Psoas muscle (tissue), 8 donors: ENCODE measurements around the gene TAS2R8. TPM values are rescaled to one million over a fixed set of nuclear protein-coding genes. Genes with fewer than 3 reads are reported as not detected.

Source experiments
- ATAC-seq, 4 donors: fragments of 200-7000 bp; cut with Tn5 transposase; one replicate each; pipeline ENCODE4 v1.9.1; 2020; ENCODE audit warnings: moderate library complexity in 3 of 4, mild to moderate bottlenecking in 2 of 4
- DNase-seq, 2 donors: peaks; one replicate each; pipeline ENCODE4 v3.0.0-alpha.2; 2020
- H3K27ac ChIP-seq: fragments of 200-600 bp; one replicate; pipeline ENCODE4 v1.8.0; 2022
- H3K27me3 ChIP-seq, 3 donors: fragments of 200-600 bp in 1 of 3; one replicate each; pipeline versions ENCODE4 v1.6.1 to v1.8.0; 2013 to 2022; ENCODE audit warnings: low read length in 2 of 3, mild to moderate bottlenecking in 2 of 3, moderate library complexity in 1 of 3; ENCODE audit not compliant: insufficient read depth in 3 of 3
- H3K36me3 ChIP-seq, 2 donors: fragments of 200-600 bp in 1 of 2; one replicate each; pipeline versions ENCODE4 v1.6.1 to v1.8.0; 2013 to 2022; ENCODE audit warnings: low read depth in 1 of 2, mild to moderate bottlenecking in 1 of 2, moderate library complexity in 1 of 2; ENCODE audit not compliant: insufficient read depth in 1 of 2
- H3K4me1 ChIP-seq: fragments of 200-600 bp; one replicate; pipeline ENCODE4 v1.8.0; 2022
- H3K4me3 ChIP-seq: fragments of 200-600 bp; one replicate; pipeline ENCODE4 v1.8.0; 2022; ENCODE audit warnings: mild to moderate bottlenecking
- H3K9me3 ChIP-seq: fragments of 200-600 bp; one replicate; pipeline ENCODE4 v1.8.0; 2022
- CTCF ChIP-seq: fragments of 200-600 bp; IDR thresholded peaks from one replicate; pipeline ENCODE4 v1.8.0; 2022; ENCODE audit warnings: antibody characterized with exemption
- WGBS, 3 donors: extraction: QIAGEN DNeasy Blood & Tissue Kit; methylation state at CpG; one replicate each; pipeline versions ENCODE4 v1.1.6 to v1.1.7; 2013; 5-methylcytosine and 5-hydroxymethylcytosine counted together
- intact Hi-C, 2 donors: fragments of 100-400 bp; cut with DNase I; formaldehyde crosslinking; loops; one replicate each; pipeline versions ENCODE4 v1.11.0 to v1.14.2; 2022
- polyA plus RNA-seq, 3 donors: library from polyadenylated mRNA; stranded (reverse); fragments of 200-250 nt; gene quantifications; one replicate each; pipeline ENCODE4 v1.2.3, GENCODE V29; 2013
- total RNA-seq, 4 donors: library from RNA; stranded (reverse); fragmentation: NEBNext Ultra II Directional in 2 of 4; extraction: Animal tissue kit (Norgen Biotek cat#: 25700) in 2 of 4; gene quantifications; one replicate each; pipeline versions ENCODE4 v1.2.1 to v1.2.4, GENCODE V29; 2021 to 2023
- donor health status: healthy with polysubstance abuse.
- donor health status: DM: no; HTN: no; CAD: no; lungs with moderate emphysema.
- donor health status: Bipolar disorder and iron deficiency.
- donor health status: healthy.
- donor health status: DM: yes; HTN: yes; CAD: no.
- donor health status: DM: no; HTN: no; CAD: no.
- donor health status: DM: no; HTN: no; CAD: no.
- donor health status: DM: yes; HTN: yes; CAD: no.

The TAS2R8 gene
- total and polyA plus RNA-seq, 7 donors: not detected

- Histone ChIP-seq H3K4me3 (no peak within 1 kb of the TSS), H3K9me3 (no peaks in the 10 kb centered on the region), H3K27ac (no peak within 1 kb of the TSS), H3K36me3 (peaks cover 0 to 21% of the 10 kb centered on the region in 2 donors), H3K4me1 (no peaks in the 10 kb centered on the region), H3K27me3 (no peaks in the 10 kb centered on the region)
- intact Hi-C loops: no loop called here
- no peak for DNase-seq
- 94 to 98% (median 95%) methylated on average over 4 of the region's 4 CpGs for WGBS, 3 donors
- ATAC-seq: no peak
- TF ChIP-seq CTCF: no peak
These were observed 42.4 kb upstream of the TAS2R8 start, which contains the start of gene PRR4 for GRCh38 chr12:10849425-10849878. Gene PRR4 (minus strand): TSS chr12:10849475. CDS start chr12:10849437, 38 bp downstream.

- intact Hi-C loops: no loop called here
- Histone ChIP-seq H3K27me3 (no peaks in the 10 kb centered on the region), H3K9me3 (no peaks in the 10 kb centered on the region), H3K4me3 (no peak overlapping the region), H3K36me3 (peaks cover 0 to 21% of the 10 kb centered on the region in 2 donors), H3K27ac (no peak overlapping the region), H3K4me1 (no peaks in the 10 kb centered on the region)
- 14 to 51% (median 23%) methylated on average over 2 of the region's 2 CpGs for WGBS, 3 donors
- no peak for TF ChIP-seq CTCF
- DNase-seq (no peak), ATAC-seq (no peak)
These were observed 40.7 kb upstream of the TAS2R8 start for GRCh38 chr12:10847744-10848143.

GRCh38 chr12:10842862-10843261, 35.8 kb upstream of the TAS2R8 start:
- WGBS, 3 donors: 94 to 100% (median 97%) methylated on average over 2 of the region's 2 CpGs
- Histone ChIP-seq H3K4me1 (no peaks in the 10 kb centered on the region), H3K36me3 (peaks cover 0 to 21% of the 10 kb centered on the region in 2 donors), H3K4me3 (no peak overlapping the region), H3K27ac (no peak overlapping the region), H3K27me3 (no peaks in the 10 kb centered on the region), H3K9me3 (no peaks in the 10 kb centered on the region)
- ATAC-seq: no peak
- DNase-seq: no peak
- intact Hi-C loops: no loop called here
- no peak for TF ChIP-seq CTCF

GRCh38 chr12:10838461-10838860, 31.4 kb upstream of the TAS2R8 start:
- whole genome bisulfite sequencing, 3 donors: 86 to 90% (median 88%) methylated on average over 3 of the region's 3 CpGs
- no peak overlapping the region for H3K27ac ChIP-seq
- DNase-seq (no peak), ATAC-seq (no peak)
- no peak overlapping the region for H3K4me3 ChIP-seq
- H3K36me3 ChIP-seq: no peaks in the 10 kb centered on the region
- no peaks in the 10 kb centered on the region for H3K4me1 ChIP-seq
- H3K27me3 ChIP-seq: no peaks in the 10 kb centered on the region
- no peak for TF ChIP-seq CTCF
- H3K9me3 ChIP-seq: no peaks in the 10 kb centered on the region
- intact Hi-C loops: no loop called here

GRCh38 chr12:10829994-10830393, 22.9 kb upstream of the TAS2R8 start:
- no peak for TF ChIP-seq CTCF
- 94 to 97% (median 97%) methylated on average over 1 of the region's 1 CpG for WGBS, 3 donors
- no peaks in the 10 kb centered on the region for H3K36me3 ChIP-seq
- no peaks in the 10 kb centered on the region for H3K4me1 ChIP-seq
- H3K27ac ChIP-seq: no peak overlapping the region
- no peak for DNase-seq
- no peak overlapping the region for H3K4me3 ChIP-seq
- no peaks in the 10 kb centered on the region for H3K27me3 ChIP-seq
- H3K9me3 ChIP-seq: no peaks in the 10 kb centered on the region
- intact Hi-C loops: no loop called here
- no peak for ATAC-seq
